Hypothalamus (tissue), 51 donors: ENCODE results near the gene SNX3.

ENCODE experiments used
- DNase-seq, 51 donors: peaks; one replicate each; lab custom pipeline; 2025; lab: John Stamatoyannopoulos, UW

SNX3 gene

DNA sequence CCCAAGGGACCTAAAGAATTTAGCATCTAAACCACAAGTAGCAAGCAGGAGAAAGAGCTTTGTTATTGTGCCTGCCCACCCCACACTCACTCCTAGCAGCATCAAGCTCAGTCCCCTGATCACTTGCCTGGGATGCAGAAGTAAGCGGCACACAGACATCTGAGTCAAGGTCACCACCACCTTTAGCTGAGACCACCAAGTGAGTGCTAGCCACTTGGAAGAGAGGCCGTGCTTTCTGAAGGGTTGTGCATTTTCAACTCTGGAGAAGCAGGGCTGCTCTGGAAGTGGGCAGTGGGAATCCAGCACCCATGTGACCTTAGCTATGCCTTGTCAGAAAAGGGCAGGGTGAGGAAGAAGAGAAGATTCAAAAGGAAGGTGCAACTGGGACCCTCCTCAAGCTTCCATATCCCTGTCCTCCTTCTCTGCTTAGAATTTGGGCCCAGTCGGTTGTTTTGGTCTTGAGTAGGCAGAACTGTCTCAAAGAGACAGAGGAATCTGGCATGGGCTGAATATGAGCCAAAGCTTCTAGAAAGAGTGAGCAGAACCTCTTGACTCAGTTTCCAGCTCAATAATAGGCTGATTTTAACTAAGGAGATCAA is 88.8 kb downstream of the SNX3 start:
- DNase-seq, result no peak

GRCh38 chr6:108171291-108171917 is 89.4 kb downstream of the SNX3 start:
- no peak for DNase-seq

GRCh38 chr6:108170332-108171290 is 90.2 kb downstream of the SNX3 start:
- DNase-seq, result peak in 1 of 51 donors; percentile 6

- no peak for DNase-seq
Measured at GRCh38 chr6:108169464-108170331, 91.1 kb downstream of the SNX3 start.

DNA sequence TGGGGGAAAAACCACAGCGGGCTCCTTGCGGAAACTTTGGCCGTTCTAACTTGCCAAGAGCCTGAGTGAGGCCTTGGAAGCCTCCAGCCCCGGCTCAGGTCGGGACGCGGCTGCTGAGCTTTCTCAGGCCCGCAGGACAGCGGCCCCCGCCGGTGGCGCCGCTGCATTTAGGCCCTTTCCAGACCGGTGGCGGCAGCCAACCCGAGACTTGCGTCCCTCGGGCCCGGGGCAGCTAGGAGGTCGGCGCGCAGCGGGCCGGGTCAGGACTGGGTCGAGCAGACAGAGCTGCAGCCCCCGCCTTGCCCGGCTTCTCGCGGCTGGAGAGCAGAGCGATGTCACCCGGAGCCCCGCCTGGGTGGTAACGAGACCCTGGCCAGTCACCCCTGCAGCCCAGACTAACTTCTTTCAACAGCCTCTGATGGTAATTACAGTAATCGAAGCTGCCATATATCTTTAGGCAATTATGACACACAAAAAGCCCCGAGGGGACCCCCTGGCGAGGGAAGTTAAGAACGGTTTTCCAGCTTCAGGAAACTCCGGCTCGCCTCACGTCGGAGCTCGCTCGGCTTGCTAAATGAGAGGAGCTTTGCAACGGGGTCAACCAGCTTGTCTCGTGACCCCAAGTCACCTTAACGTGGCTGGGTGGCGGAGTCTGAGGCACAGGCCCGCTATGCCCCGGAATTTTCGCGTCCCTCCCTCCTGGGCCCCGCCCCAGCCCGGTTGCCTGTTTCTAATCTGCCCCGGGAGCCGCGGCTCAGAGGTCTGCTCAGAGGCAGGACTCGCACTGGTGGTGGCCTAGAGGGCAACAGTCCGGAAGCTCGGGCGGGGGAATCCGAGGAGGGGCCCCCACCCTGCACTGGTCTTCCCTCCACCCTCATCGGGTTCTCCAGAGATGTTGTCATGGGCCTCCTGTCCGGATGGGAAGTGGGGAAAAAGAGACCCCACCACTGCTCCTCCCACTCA is 92.1 kb downstream of the SNX3 start:
- DNase-seq, result peak in 16 of 51 donors; percentile 20 to 45 (median 34)

- DNase-seq, result no peak
Measured at GRCh38 chr6:108168090-108168463, 92.8 kb downstream of the SNX3 start.

DNA sequence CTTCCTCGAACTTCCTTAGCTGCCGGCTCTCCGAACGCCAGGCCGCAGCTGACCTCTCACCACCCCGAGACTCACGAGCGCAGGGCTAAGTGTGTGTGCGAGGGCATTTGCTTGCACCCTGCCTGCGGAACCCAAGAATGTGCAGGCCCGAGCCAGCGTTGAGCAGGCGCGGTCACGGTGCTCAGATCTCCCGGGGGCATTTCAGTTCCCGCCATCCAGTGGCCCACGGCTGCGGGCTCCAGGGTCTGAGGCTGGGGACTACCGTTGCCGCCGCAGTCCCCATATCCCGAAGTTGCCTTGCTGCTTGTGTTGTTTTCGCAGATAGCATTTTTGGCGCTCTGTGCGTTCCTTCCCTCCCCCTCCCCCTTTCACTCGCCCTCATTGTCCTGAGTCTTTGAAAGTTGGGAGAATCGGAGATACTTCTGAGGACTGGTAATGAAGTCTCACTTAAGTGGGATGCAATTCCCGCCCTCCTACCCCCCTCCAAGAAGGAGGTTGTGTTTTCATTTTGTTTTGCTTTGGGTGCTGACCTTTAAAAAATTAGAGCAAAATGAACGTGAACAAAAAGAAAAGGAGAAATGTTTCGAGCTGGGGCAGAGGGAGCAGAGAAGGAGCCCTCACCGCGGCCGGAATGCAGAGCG is 93.3 kb downstream of the SNX3 start:
- peak in 1 of 51 donors; percentile 43 for DNase-seq

DNA sequence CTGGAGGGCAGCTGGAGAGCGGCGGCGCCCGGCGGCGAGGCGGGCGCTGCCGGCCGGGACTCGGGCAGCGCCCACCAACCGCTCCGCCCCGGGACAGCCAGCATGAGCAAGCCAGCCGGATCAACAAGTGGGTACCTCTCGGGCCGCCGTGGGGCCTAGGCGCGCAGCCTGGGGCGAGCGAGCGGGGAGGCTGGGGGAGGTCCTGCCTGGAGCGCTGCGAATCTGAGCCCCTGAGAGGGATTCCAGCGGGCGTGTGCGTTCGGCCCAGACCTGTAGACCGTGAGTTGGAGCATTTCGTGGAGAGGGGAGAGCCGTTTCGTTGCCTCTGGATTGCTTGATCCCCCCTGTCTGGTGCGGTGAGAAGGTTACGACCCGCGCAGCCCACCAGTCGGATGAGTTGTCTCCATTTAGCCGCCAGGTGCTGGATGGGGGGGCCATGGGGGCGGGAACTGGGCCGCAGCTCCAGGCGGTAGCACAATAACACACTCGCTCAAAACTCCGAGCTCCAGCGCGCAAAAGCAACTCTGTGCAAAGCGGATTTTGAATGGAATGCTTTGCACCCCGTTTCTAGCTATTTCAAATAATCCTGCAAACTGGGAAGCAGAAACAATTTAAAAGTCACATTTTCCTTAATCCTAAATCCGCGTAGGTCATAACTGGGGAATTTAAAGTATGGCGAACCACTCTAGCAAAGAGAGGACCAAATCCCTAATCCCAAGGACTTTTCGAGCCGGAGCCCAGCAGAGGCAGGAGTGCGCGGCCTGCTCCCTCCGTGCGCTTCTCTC is 94.0 kb downstream of the SNX3 start:
- peak in 1 of 51 donors; percentile 43 for DNase-seq

DNA sequence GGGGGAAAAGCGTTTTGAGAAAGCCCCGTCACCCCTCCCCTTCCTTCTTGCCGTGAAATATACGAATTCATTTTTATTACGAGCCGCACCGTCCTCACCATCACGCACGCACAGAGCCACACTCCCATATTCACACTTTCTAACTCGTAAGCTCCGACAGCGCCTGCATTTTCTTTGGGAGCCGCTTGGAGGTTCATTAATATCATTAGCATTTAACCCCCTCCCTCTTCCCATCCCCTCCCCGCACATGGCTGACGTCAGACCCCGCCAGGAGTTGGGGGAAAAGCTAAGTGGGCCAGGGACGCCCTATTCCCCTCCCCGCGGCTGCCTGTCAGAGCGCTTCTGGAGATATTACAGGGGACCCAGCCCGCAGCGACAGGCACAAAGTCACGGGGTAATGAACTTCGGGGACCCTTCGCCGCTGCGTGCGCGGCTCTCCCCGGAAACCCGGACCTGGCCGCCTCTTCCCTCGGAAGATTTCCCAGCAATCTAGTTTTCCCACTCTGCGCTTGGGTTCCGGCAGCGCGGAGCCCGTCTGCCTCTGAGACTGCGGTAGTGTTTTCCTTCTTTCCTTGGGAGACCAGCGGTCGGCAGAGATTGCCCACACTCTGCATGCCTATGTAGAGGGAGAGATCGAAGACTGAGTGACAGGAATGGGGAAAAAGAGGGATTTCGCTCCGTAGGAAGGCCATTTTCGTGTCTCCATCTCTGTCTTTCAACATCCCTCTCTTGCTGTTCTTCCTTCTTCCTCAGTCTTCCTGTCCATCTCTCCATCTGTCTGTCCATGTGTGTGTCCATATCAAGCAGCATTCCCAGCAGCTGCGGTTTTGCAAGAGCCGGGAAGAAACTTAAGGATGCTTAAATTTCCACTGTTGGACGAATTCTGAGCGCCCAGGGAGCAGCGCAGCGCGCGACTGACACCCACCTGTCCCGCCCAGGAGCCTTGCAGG is 94.9 kb downstream of the SNX3 start, which contains the start of gene NR2E1:
TSS of gene NR2E1 (plus strand) at position 309 of the 950 bp plus-strand sequence. CDS start 744 bp downstream, outside the sequence.
- peak in 32 of 51 donors; percentile 16 to 77 (median 50) for DNase-seq

GRCh38 chr6:108164815-108165706 is 95.8 kb downstream of the SNX3 start:
- peak in 1 of 51 donors; percentile 52 for DNase-seq

GRCh38 chr6:108164543-108164814 is 96.4 kb downstream of the SNX3 start:
- DNase-seq, result no peak

DNA sequence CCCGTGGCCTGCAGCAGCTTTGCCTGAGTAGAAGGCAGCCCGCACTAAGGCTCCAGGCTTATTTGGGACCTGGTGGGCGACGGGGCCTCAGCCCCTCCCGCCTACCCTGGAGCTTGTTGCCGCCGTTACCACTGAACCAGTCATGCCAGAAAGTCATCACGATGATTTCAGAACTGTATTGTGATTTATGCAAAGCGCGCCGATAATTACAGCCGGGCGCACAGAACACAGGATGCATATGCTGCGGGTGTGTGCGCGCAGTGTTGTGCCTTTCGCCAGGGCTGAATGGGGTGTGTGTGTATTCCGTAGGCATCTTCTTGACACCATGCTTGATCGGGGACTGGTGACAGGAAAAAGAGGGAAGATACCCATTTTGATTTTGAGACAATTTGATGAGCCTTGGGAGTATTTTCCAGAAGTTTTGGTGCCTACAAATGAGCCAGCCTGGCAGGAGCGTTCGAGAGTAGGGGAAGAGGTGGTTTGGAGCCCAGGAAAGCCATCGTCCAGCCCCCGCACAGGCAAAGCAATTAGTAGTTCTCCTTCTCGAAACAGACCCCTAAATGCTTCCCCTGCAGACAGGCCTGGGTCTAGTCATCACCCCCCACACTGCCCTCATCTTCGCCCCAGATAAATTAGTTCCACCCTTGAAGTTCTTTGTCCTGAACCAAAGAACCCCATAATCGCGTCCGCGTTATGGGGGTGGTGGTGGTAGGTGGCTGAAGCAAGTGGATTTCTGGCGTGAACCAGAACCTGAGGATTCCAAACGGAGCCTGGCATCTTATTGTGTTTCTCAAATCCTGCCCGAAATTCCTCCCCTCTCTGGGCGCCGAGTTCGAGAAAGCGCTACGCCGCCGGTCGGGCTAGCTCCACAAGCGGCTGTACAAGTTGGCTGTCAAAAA is 96.9 kb downstream of the SNX3 start:
- DNase-seq, result no peak

DNA sequence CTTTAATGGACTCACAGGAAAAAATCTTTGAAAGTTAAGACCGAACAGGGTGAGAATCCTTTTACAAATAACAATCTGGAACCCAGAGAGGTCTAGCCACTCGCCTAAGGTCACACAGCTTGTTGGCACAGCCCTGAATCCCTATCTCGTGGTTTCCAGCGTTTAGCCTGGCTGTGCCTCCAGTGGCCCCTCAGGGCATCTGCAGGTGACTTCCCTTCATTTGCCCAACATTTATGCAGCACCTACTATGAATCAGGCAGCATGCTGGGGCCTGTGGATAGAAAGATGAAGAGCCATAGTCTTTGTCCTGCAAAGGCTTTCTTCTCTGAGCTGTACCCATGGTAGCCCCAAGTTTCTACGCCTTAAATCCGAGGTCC is 97.6 kb downstream of the SNX3 start:
- no peak for DNase-seq

GRCh38 chr6:108161724-108162282 is 99.0 kb downstream of the SNX3 start:
- no peak for DNase-seq
